Keratinocyte (primary cell): ENCODE data around the gene SUOX. TPM values are rescaled to one million over a fixed set of nuclear protein-coding genes. Genes with fewer than 3 reads are reported as not detected.
"Not testable (repeated sequence)": the region's sequence is repeated elsewhere in the genome, so short reads cannot be mapped to it uniquely, and the experiment has no call there.

Experiments
- DNase-seq: peaks from one replicate; pipeline ENCODE4 v3.0.0-alpha.2; 2011; ENCODE audit warnings: low read depth, missing footprints, low spot score
- FAIRE-seq: peaks from 2 replicates; lab custom pipeline; 2011; peaks lifted over from hg19 to GRCh38; lab: Jason Lieb, UNC
- H2AFZ ChIP-seq: 2 replicates; pipeline ENCODE4 v1.6.0; 2012; ENCODE audit warnings: low read length, control low read depth, inconsistent platforms; ENCODE audit not compliant: control insufficient read depth
- H3K27ac ChIP-seq: 2 replicates; pipeline ENCODE4 v1.5.1; 2011; ENCODE audit warnings: low read length; ENCODE audit not compliant: control insufficient read depth, insufficient read depth
- H3K27me3 ChIP-seq: 3 replicates; pipeline ENCODE4 v1.6.0; 2011; ENCODE audit warnings: low read length; ENCODE audit not compliant: control insufficient read depth, insufficient read depth; ENCODE audit errors: extremely low read depth
- H3K36me3 ChIP-seq, 2 experiments: 2 replicates in 1 of 2; 3 replicates in 1 of 2; pipeline ENCODE4 v1.5.1; 2011; ENCODE audit warnings: low read length in 2 of 2, mild to moderate bottlenecking in 1 of 2; ENCODE audit not compliant: control insufficient read depth in 2 of 2, insufficient read depth in 2 of 2; ENCODE audit errors: extremely low read depth in 1 of 2
- H3K4me1 ChIP-seq: 3 replicates; pipeline ENCODE4 v1.5.1; 2011; ENCODE audit warnings: low read length; ENCODE audit not compliant: control insufficient read depth, insufficient read depth; ENCODE audit errors: extremely low read depth
- H3K4me2 ChIP-seq: 3 replicates; pipeline ENCODE4 v1.6.0; 2011; ENCODE audit warnings: low read depth, low read length; ENCODE audit not compliant: control insufficient read depth, insufficient read depth; ENCODE audit errors: extremely low read depth
- H3K4me3 ChIP-seq, 3 experiments: fragments of 200-600 bp in 1 of 3; sonication (generic) in 1 of 3; 2 replicates in 2 of 3; 3 replicates in 1 of 3; pipeline ENCODE4 v1.5.1; 2011 to 2016; ENCODE audit warnings: low read length in 3 of 3, mild to moderate bottlenecking in 3 of 3, control low read depth in 2 of 3, inconsistent platforms in 1 of 3, low read depth in 1 of 3, mixed read lengths in 1 of 3, mixed run types in 1 of 3, moderate library complexity in 1 of 3; ENCODE audit not compliant: control insufficient read depth in 2 of 3, insufficient read depth in 2 of 3; ENCODE audit errors: extremely low read depth in 1 of 3
- H3K79me2 ChIP-seq: 2 replicates; pipeline ENCODE4 v1.6.0; 2012; ENCODE audit warnings: low read length; ENCODE audit not compliant: control insufficient read depth, insufficient read depth
- H3K9ac ChIP-seq: 3 replicates; pipeline ENCODE4 v1.6.0; 2011; ENCODE audit warnings: low read length; ENCODE audit not compliant: control insufficient read depth, insufficient read depth; ENCODE audit errors: extremely low read depth
- H3K9me1 ChIP-seq: 3 replicates; pipeline ENCODE4 v1.6.0; 2011; ENCODE audit warnings: low read length; ENCODE audit not compliant: control insufficient read depth, insufficient read depth; ENCODE audit errors: extremely low read depth
- H3K9me3 ChIP-seq: 2 replicates; pipeline ENCODE4 v1.5.1; 2012; ENCODE audit warnings: low read depth, low read length; ENCODE audit not compliant: control insufficient read depth
- H4K20me1 ChIP-seq: 3 replicates; pipeline ENCODE4 v1.6.0; 2011; ENCODE audit warnings: low read length; ENCODE audit not compliant: control insufficient read depth, insufficient read depth; ENCODE audit errors: extremely low read depth
- EZH2 ChIP-seq: IDR thresholded peaks from one replicate; pipeline ENCODE4 v1.6.1; 2012; ENCODE audit warnings: inconsistent platforms, mild to moderate bottlenecking, low read length, moderate library complexity
- dilution Hi-C: fragments of 300-500 bp; cut with MboI; formaldehyde crosslinking; loops from one replicate; pipeline ENCODE4 v1.7.0; 2020; ENCODE audit warnings: low sequenced_read_pairs; ENCODE audit not compliant: extremely low pct_ligation_motif_present
- polyA plus RNA-seq, 5 experiments: library from polyadenylated mRNA; depleted of rRNA in 3 of 5; stranded (reverse) in 3 of 5; stranded (forward) in 1 of 5; unstranded in 1 of 5; fragments of >200 nt; gene quantifications; 1 replicate in 1 of 5; 2 replicates in 3 of 5; 3 replicates in 1 of 5; pipeline versions ENCODE4 v1.2.1 to v1.2.3, GENCODE V29; 2011 to 2012; ENCODE audit warnings: missing spikeins in 2 of 5, low read depth in 1 of 5, low replicate concordance in 1 of 5
- TF ChIP-seq, protein P1 (sequence below), 3 experiments: IDR thresholded peaks in 1 of 3; conservative IDR thresholded peaks in 1 of 3; optimal IDR thresholded peaks in 1 of 3; 2 replicates in 2 of 3; 3 replicates in 1 of 3; pipeline versions ENCODE3 to v1.5.1; 2011; ENCODE audit warnings: low read length in 3 of 3, mild to moderate bottlenecking in 3 of 3, moderate library complexity in 2 of 3, control low read depth in 1 of 3, inconsistent platforms in 1 of 3; ENCODE audit not compliant: insufficient read depth in 2 of 3; ENCODE audit errors: extremely low read depth in 1 of 3

SUOX gene
- polyA plus RNA-seq, 1 donor (not counting 4 experiments of a cell fraction or from before 2014, with no cell fraction given), result 9.0 TPM

DNA sequence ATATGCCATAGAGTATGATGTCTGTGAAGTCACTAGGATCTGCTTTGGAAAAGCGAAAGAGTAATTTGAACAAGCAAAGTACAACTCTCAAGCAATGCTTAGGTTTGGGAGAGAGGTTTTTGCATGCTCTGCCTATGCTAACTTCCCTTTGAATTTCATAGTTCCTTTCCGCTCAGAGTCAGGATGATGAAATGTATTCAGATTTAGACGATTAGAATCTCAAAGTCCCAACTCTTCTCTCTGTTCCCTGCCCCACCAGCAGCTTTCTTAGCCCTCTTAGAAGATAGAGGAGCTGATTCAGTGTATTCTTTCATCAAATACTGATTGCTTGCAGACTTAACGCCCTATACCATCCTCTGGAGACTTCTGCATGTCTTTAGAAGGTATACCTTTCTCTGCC, 11.7 kb upstream of the SUOX start:
- dilution Hi-C loops, result no loop called here
- TF ChIP-seq EZH2, result no peak
- TF ChIP-seq, protein P1, sequence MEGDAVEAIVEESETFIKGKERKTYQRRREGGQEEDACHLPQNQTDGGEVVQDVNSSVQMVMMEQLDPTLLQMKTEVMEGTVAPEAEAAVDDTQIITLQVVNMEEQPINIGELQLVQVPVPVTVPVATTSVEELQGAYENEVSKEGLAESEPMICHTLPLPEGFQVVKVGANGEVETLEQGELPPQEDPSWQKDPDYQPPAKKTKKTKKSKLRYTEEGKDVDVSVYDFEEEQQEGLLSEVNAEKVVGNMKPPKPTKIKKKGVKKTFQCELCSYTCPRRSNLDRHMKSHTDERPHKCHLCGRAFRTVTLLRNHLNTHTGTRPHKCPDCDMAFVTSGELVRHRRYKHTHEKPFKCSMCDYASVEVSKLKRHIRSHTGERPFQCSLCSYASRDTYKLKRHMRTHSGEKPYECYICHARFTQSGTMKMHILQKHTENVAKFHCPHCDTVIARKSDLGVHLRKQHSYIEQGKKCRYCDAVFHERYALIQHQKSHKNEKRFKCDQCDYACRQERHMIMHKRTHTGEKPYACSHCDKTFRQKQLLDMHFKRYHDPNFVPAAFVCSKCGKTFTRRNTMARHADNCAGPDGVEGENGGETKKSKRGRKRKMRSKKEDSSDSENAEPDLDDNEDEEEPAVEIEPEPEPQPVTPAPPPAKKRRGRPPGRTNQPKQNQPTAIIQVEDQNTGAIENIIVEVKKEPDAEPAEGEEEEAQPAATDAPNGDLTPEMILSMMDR (optimal IDR thresholded peaks at IDR 0.05 in 1 of 3, IDR thresholded peaks at IDR 0.05 in 1 of 3, conservative IDR thresholded peaks at IDR 0.05 in 1 of 3; ENCODE audit: extremely low read depth in 1 of 3, insufficient read depth in 2 of 3, low read length in 3 of 3), result no peak
- no peak overlapping the region for H3K4me2 ChIP-seq

DNA sequence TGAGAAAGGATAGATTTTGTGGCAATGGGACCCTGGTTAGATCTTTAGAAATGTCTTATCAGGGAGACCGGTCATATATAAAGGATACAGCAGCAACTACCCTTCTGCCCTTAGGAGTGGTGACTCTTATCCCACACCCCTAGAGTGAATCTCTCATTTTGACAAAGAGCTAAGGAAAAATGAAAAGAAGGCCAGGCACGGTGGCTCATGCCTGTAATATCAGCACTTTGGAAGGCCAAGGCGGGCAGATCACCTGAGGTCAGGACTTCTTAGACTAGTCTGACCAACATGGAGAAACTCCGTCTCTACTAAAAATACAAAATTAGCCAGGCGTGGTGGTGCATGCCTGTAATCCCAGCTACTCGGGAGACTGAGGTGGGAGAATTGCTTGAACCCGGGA, 11.1 kb upstream of the SUOX start:
- H3K9me3 ChIP-seq, H3K9me1 ChIP-seq, DNase-seq, H3K79me2 ChIP-seq, H3K4me3 ChIP-seq, dilution Hi-C loops, H3K9ac ChIP-seq, H2AFZ ChIP-seq, H3K27me3 ChIP-seq, H3K27ac ChIP-seq, H3K4me2 ChIP-seq, H3K4me1 ChIP-seq, H4K20me1 ChIP-seq, FAIRE-seq: not testable (repeated sequence)
- peaks cover 30 to 34% of the 10 kb centered on the region in 2 experiments for H3K36me3 ChIP-seq

More for the DNA sequence above, 11.7 kb upstream of the SUOX start:
- Histone ChIP-seq H3K79me2 (peaks cover 9% of the 10 kb centered on the region), H3K4me1 (no peaks in the 10 kb centered on the region), H3K9me1 (no peaks in the 10 kb centered on the region), H3K9me3 (no peaks in the 10 kb centered on the region), H3K9ac (no peak overlapping the region), H3K36me3 (peaks cover 23 to 28% of the 10 kb centered on the region in 2 experiments), H3K27ac (no peak overlapping the region), H2AFZ (no peak overlapping the region), H4K20me1 (no peaks in the 10 kb centered on the region), H3K4me3 (no peak overlapping the region), H3K27me3 (no peaks in the 10 kb centered on the region)
- no peak for DNase-seq
- FAIRE-seq, result no peak

DNA sequence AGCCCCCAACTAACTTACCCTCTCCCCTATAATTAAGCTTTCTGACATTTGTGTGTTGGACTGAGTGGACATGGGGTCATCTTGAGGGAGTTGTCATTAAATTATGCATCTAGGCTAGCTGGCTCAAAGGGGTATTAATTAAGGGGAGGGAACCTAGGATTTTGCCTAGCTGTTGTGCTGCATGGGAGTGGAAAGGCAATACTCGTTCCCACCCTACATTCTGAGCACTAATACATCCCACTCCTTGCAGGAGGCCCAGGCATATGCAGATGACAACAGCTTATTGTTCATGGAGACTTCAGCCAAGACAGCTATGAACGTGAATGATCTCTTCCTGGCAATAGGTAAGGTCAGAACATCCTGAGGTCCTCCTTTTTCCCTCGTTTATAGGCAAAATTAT, 6.0 kb upstream of the SUOX start:
- H2AFZ ChIP-seq, result no peak overlapping the region
- dilution Hi-C loops, result no loop called here
- H3K4me1 ChIP-seq, result no peaks in the 10 kb centered on the region
- H3K4me3 ChIP-seq, result no peak overlapping the region
- H3K9ac ChIP-seq, result no peak overlapping the region
- FAIRE-seq (no peak), DNase-seq (no peak)
- H3K79me2 ChIP-seq, result no peaks in the 10 kb centered on the region
- peaks cover 41 to 42% of the 10 kb centered on the region in 2 experiments for H3K36me3 ChIP-seq
- no peaks in the 10 kb centered on the region for H4K20me1 ChIP-seq
- TF ChIP-seq, protein P1 (optimal IDR thresholded peaks at IDR 0.05 in 1 of 3, IDR thresholded peaks at IDR 0.05 in 1 of 3, conservative IDR thresholded peaks at IDR 0.05 in 1 of 3; ENCODE audit: extremely low read depth in 1 of 3, insufficient read depth in 2 of 3, low read length in 3 of 3), result no peak
- no peak for TF ChIP-seq EZH2
- no peak overlapping the region for H3K27ac ChIP-seq
- no peak overlapping the region for H3K4me2 ChIP-seq
- no peaks in the 10 kb centered on the region for H3K9me3 ChIP-seq
- H3K9me1 ChIP-seq, result no peaks in the 10 kb centered on the region
- H3K27me3 ChIP-seq, result no peaks in the 10 kb centered on the region
